IMR-90 (cell line): ENCODE data around the gene MRPS10. TPM values are rescaled to one million over a fixed set of nuclear protein-coding genes. Genes with fewer than 3 reads are reported as not detected.

Experiments
- ATAC-seq: fragments of 200-7000 bp; cut with Tn5 transposase; 2 replicates; pipeline ENCODE4 v1.9.1; 2020; ENCODE audit warnings: low read depth, mild to moderate bottlenecking, moderate library complexity
- BruUV-seq: library from RNA; stranded (reverse); fragments of 400-500 nt; replicated peaks from 2 replicates; lab custom pipeline; 2021; lab: Mats Ljungman, UMichigan
- CTCF ChIA-PET: fragments of 300-600 bp; formaldehyde crosslinking; extraction: SDS; loops from one replicate; lab custom pipeline; 2021; ENCODE audit warnings: antibody characterized with exemption; lab: Yijun Ruan, JAX
- POLR2A ChIA-PET: fragments of 300-600 bp; sonication (Branson Sonifier 250); formaldehyde crosslinking; loops from one replicate; lab custom pipeline; 2022; ENCODE audit warnings: antibody characterized with exemption; ENCODE audit not compliant: unreplicated experiment; lab: Charles Lee
- DNase-seq: peaks from one replicate; pipeline ENCODE4 v3.0.0; 2013
- H2AFZ ChIP-seq: replicated peaks from 2 replicates; pipeline ENCODE3; 2013; ENCODE audit warnings: low read length, mild to moderate bottlenecking; ENCODE audit not compliant: poor library complexity
- H2AK5ac ChIP-seq: 2 replicates; pipeline ENCODE4 v1.6.1; 2013; ENCODE audit warnings: low read depth, low read length, inconsistent platforms
- H2AK9ac ChIP-seq: replicated peaks from 2 replicates; pipeline ENCODE3; 2013; ENCODE audit warnings: mild to moderate bottlenecking, low read depth, low read length, moderate library complexity; ENCODE audit not compliant: poor library complexity
- H2BK120ac ChIP-seq: 2 replicates; pipeline ENCODE4 v1.6.1; 2013; ENCODE audit warnings: low read depth, low read length, inconsistent platforms
- H2BK15ac ChIP-seq: 3 replicates; pipeline ENCODE4 v1.6.1; 2013; ENCODE audit warnings: low read depth, low read length, inconsistent platforms
- H2BK20ac ChIP-seq: 2 replicates; pipeline ENCODE4 v1.6.1; 2013; ENCODE audit warnings: low read depth, mild to moderate bottlenecking, inconsistent platforms, low read length, moderate library complexity
- H2BK5ac ChIP-seq: 2 replicates; pipeline ENCODE4 v1.6.1; 2013; ENCODE audit warnings: mild to moderate bottlenecking, low read depth, low read length, inconsistent platforms; ENCODE audit not compliant: poor library complexity, severe bottlenecking
- H3K14ac ChIP-seq: replicated peaks from 2 replicates; pipeline ENCODE4 v1.6.1; 2013; ENCODE audit warnings: low read depth, low read length, inconsistent platforms
- H3K18ac ChIP-seq: 2 replicates; pipeline ENCODE4 v1.6.1; 2013; ENCODE audit warnings: low read depth, low read length, control low read depth
- H3K23ac ChIP-seq: 2 replicates; pipeline ENCODE4 v1.6.1; 2013; ENCODE audit warnings: low read depth, low read length, inconsistent platforms
- H3K27ac ChIP-seq: 2 replicates; pipeline ENCODE4 v1.5.1; 2013; ENCODE audit warnings: mild to moderate bottlenecking, control low read depth, low read length; ENCODE audit not compliant: insufficient read depth
- H3K27me3 ChIP-seq: 2 replicates; pipeline ENCODE4 v1.6.1; 2013; ENCODE audit warnings: low read length; ENCODE audit not compliant: control insufficient read depth, insufficient read depth
- H3K36me3 ChIP-seq: 2 replicates; pipeline ENCODE4 v1.6.1; 2013; ENCODE audit warnings: low read length, mixed read lengths; ENCODE audit not compliant: control insufficient read depth, insufficient read depth
- H3K4ac ChIP-seq: 2 replicates; pipeline ENCODE4 v1.6.1; 2013; ENCODE audit warnings: low read depth, low read length, inconsistent platforms
- H3K4me1 ChIP-seq: 2 replicates; pipeline ENCODE4 v1.6.1; 2013; ENCODE audit warnings: low read length, mixed read lengths; ENCODE audit not compliant: control insufficient read depth, insufficient read depth
- H3K4me2 ChIP-seq: 2 replicates; pipeline ENCODE4 v1.6.1; 2013; ENCODE audit warnings: low read depth, mild to moderate bottlenecking, control low read depth, low read length, moderate library complexity
- H3K4me3 ChIP-seq: 2 replicates; pipeline ENCODE4 v1.5.1; 2013; ENCODE audit warnings: low read depth, mild to moderate bottlenecking, control low read depth, low read length, moderate library complexity; ENCODE audit not compliant: insufficient read depth
- H3K56ac ChIP-seq: 2 replicates; pipeline ENCODE4 v1.6.1; 2013; ENCODE audit warnings: low read length, inconsistent platforms; ENCODE audit not compliant: insufficient read depth; ENCODE audit errors: extremely low read depth
- H3K79me1 ChIP-seq, 2 experiments: 2 replicates each; pipeline ENCODE4 v1.6.1; 2013; ENCODE audit warnings: low read length in 2 of 2, inconsistent platforms in 1 of 2, low read depth in 1 of 2
- H3K9ac ChIP-seq: 2 replicates; pipeline ENCODE4 v1.6.1; 2013; ENCODE audit warnings: low read depth, low read length, control low read depth
- H3K9me1 ChIP-seq: 2 replicates; pipeline ENCODE4 v1.6.1; 2013; ENCODE audit warnings: low read length, inconsistent platforms; ENCODE audit not compliant: insufficient read depth
- H3K9me3 ChIP-seq: 2 replicates; pipeline ENCODE4 v1.6.1; 2013; ENCODE audit warnings: low read length; ENCODE audit not compliant: control insufficient read depth, insufficient read depth
- H4K20me1 ChIP-seq: 2 replicates; pipeline ENCODE4 v1.6.1; 2013; ENCODE audit warnings: low read length, inconsistent platforms; ENCODE audit not compliant: insufficient read depth
- H4K5ac ChIP-seq: 2 replicates; pipeline ENCODE4 v1.6.1; 2013; ENCODE audit warnings: mild to moderate bottlenecking, low read depth, low read length, control low read depth
- H4K8ac ChIP-seq, 2 experiments: 2 replicates each; pipeline ENCODE4 v1.6.1; 2013; ENCODE audit warnings: low read depth in 2 of 2, low read length in 2 of 2, control low read depth in 1 of 2, inconsistent platforms in 1 of 2
- H4K91ac ChIP-seq: 2 replicates; pipeline ENCODE4 v1.6.1; 2013; ENCODE audit warnings: low read depth, low read length, inconsistent platforms; ENCODE audit not compliant: insufficient read depth
- CHD1 ChIP-seq: IDR thresholded peaks from 2 replicates; pipeline ENCODE4 v1.6.1; 2012; ENCODE audit warnings: low read depth, low read length, improper control_type of control experiment
- CTCF ChIP-seq: conservative IDR thresholded peaks from 2 replicates; pipeline ENCODE4 v1.5.1; 2012; ENCODE audit warnings: mild to moderate bottlenecking, low read depth, low read length, improper control_type of control experiment
- FOS ChIP-seq: fragments of 150-350 bp; IDR thresholded peaks from 2 replicates; pipeline ENCODE4 v1.6.1; 2016; ENCODE audit warnings: low read depth, low read length
- MAFK ChIP-seq: IDR thresholded peaks from 2 replicates; pipeline ENCODE4 v1.6.1; 2012; ENCODE audit warnings: low read depth, low read length, improper control_type of control experiment
- RAD21 ChIP-seq: IDR thresholded peaks from 2 replicates; pipeline ENCODE4 v1.6.1; 2012; ENCODE audit warnings: low read length, improper control_type of control experiment
- RCOR1 ChIP-seq: IDR thresholded peaks from 2 replicates; pipeline ENCODE4 v1.6.1; 2012; ENCODE audit warnings: mild to moderate bottlenecking, low read length, improper control_type of control experiment; ENCODE audit not compliant: insufficient replicate concordance
- RFX5 ChIP-seq: IDR thresholded peaks from 2 replicates; pipeline ENCODE4 v1.8.0; 2012; ENCODE audit warnings: low read depth, mild to moderate bottlenecking, low read length, moderate library complexity
- SMC3 ChIP-seq: fragments of 150-350 bp; IDR thresholded peaks from 2 replicates; pipeline ENCODE4 v1.6.1; 2016; ENCODE audit warnings: low read depth, mild to moderate bottlenecking, antibody characterized with exemption, low read length, moderate library complexity
- USF2 ChIP-seq: fragments of 150-350 bp; IDR thresholded peaks from 2 replicates; pipeline ENCODE4 v1.6.1; 2017; ENCODE audit warnings: mild to moderate bottlenecking, antibody characterized with exemption, low read length, low read depth
- WGBS, 2 experiments: methylation state at CpG; one replicate each; pipeline versions ENCODE4 v1.1.5 to v1.1.7; 2013; ENCODE audit warnings: missing lambda C conversion rate in 2 of 2; ENCODE audit not compliant: insufficient read length in 1 of 2; ENCODE audit errors: extremely low coverage in 2 of 2; 5-methylcytosine and 5-hydroxymethylcytosine counted together
- dilution Hi-C: fragments of 300-500 bp; cut with HindIII; formaldehyde crosslinking; loops from one replicate; pipeline ENCODE4 v1.14.3; 2018; ENCODE audit warnings: low sequenced_read_pairs; ENCODE audit not compliant: unreplicated experiment
- in situ Hi-C: fragments of 300-500 bp; cut with MboI; formaldehyde crosslinking; loops from 3 replicates; pipeline ENCODE4 v1.14.3; 2019; ENCODE audit warnings: low sequenced_read_pairs, inconsistent platforms, mixed read lengths
- intact Hi-C: fragments of 100-400 bp; cut with micrococcal nuclease; formaldehyde crosslinking; loops from 2 replicates; pipeline ENCODE4 v1.10.0; 2022
- polyA plus RNA-seq, 3 experiments: library from polyadenylated mRNA; depleted of rRNA; stranded (reverse); fragments of >200 nt; gene quantifications; 2 replicates each; pipeline ENCODE4 v1.2.3, GENCODE V29; 2012; ENCODE audit warnings: low replicate concordance in 1 of 3
- total RNA-seq: library from RNA; depleted of rRNA; stranded (reverse); fragments of >200 nt; gene quantifications from 2 replicates; pipeline ENCODE4 v1.2.3, GENCODE V29; 2012
- TF ChIP-seq, protein P1 (sequence below): fragments of 150-350 bp; IDR thresholded peaks from 2 replicates; pipeline ENCODE4 v1.6.1; 2016; ENCODE audit warnings: low read depth, mild to moderate bottlenecking, low read length, moderate library complexity, borderline replicate concordance

Gene MRPS10
- total and polyA plus RNA-seq, 2 of the 4 experiments (the other 2 are of a cell fraction): 28.5 to 47.0 TPM

- Histone ChIP-seq H2AK9ac (no peak overlapping the region), H4K20me1 (no peaks in the 10 kb centered on the region), H3K36me3 (peaks cover 33% of the 10 kb centered on the region), H3K9ac (no peak overlapping the region), H2BK120ac (no peak overlapping the region), H3K27ac (no peak overlapping the region), H4K91ac (no peak overlapping the region), H3K79me1 (peaks cover 3 to 25% of the 10 kb centered on the region in 2 experiments; a peak in 2 of 4 replicates), H2BK5ac (no peak overlapping the region), H3K23ac (no peak overlapping the region), H4K5ac (no peak overlapping the region), H3K14ac (no peak overlapping the region), H3K27me3 (no peaks in the 10 kb centered on the region), H3K18ac (no peak overlapping the region), H3K4me3 (no peak overlapping the region), H2AFZ (no peak overlapping the region), H2BK15ac (no peak overlapping the region), H2AK5ac (no peak overlapping the region), H3K9me1 (peaks cover 17% of the 10 kb centered on the region), H3K4me1 (peaks cover 8% of the 10 kb centered on the region), H3K4me2 (no peak overlapping the region), H3K9me3 (no peaks in the 10 kb centered on the region), H3K4ac (no peak overlapping the region), H2BK20ac (no peak overlapping the region), H3K56ac (no peak overlapping the region), H4K8ac (no peak overlapping the region)
- in situ Hi-C loops (no loop called here), dilution Hi-C loops (no loop called here), intact Hi-C loops (no loop called here)
- no peak for ATAC-seq
- no CpG with 5 or more reads among the region's 3 CpGs for WGBS, 2 experiments
- TF ChIP-seq SMC3 (no peak), FOS (no peak), CTCF (no peak), USF2 (no peak), RCOR1 (no peak), RFX5 (no peak), CHD1 (no peak), MAFK (no peak), RAD21 (no peak)
- TF ChIP-seq, protein P1, sequence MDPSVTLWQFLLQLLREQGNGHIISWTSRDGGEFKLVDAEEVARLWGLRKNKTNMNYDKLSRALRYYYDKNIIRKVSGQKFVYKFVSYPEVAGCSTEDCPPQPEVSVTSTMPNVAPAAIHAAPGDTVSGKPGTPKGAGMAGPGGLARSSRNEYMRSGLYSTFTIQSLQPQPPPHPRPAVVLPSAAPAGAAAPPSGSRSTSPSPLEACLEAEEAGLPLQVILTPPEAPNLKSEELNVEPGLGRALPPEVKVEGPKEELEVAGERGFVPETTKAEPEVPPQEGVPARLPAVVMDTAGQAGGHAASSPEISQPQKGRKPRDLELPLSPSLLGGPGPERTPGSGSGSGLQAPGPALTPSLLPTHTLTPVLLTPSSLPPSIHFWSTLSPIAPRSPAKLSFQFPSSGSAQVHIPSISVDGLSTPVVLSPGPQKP: no peak
- DNase-seq: no peak
- no TSS peak for BruUV-seq
- ChIA-PET POLR2A (no interaction called here), CTCF (no interaction called here)
Measured at GRCh38 chr6:42232035-42232434, 14.4 kb upstream of the MRPS10 start.
